GM12878 (cell line): ENCODE results near the gene PDE6C. TPM values are rescaled to one million over a fixed set of nuclear protein-coding genes. Genes with fewer than 3 reads are reported as not detected.

ENCODE experiments used
- ATAC-seq: fragments of 200-7000 bp; cut with Tn5 transposase; 3 replicates; pipeline ENCODE4 v1.9.1; 2020; ENCODE audit warnings: mild to moderate bottlenecking, moderate library complexity
- BruUV-seq: library from RNA; stranded (reverse); fragments of 400-500 nt; replicated peaks from 2 replicates; lab custom pipeline; 2021; lab: Mats Ljungman, UMichigan
- CTCF ChIA-PET: fragments of 300-600 bp; sonication (Branson Sonifier 250); formaldehyde crosslinking; extraction: SDS; loops from one replicate; lab custom pipeline; 2021; ENCODE audit warnings: inconsistent platforms; lab: Yijun Ruan, JAX
- POLR2A ChIA-PET: fragments of 350-600 bp; formaldehyde crosslinking; extraction: SDS; loops from one replicate; lab custom pipeline; 2021; ENCODE audit warnings: inconsistent platforms; lab: Charles Lee
- RAD21 ChIA-PET: fragments of 300-600 bp; sonication (Branson Sonifier 250); formaldehyde crosslinking; loops from one replicate; lab custom pipeline; 2023; ENCODE audit warnings: antibody characterized with exemption; ENCODE audit not compliant: unreplicated experiment; lab: Charles Lee
- SMC1A ChIA-PET: fragments of 300-600 bp; sonication (Branson Sonifier 250); formaldehyde crosslinking; loops from one replicate; lab custom pipeline; 2023; ENCODE audit not compliant: unreplicated experiment, uncharacterized antibody; lab: Charles Lee
- DNase-seq: peaks from one replicate; pipeline ENCODE4 v3.0.0-alpha.2; 2011; ENCODE audit warnings: low read depth, low spot score
- FAIRE-seq: peaks from 3 replicates; lab custom pipeline; 2011; peaks lifted over from hg19 to GRCh38; lab: Jason Lieb, UNC
- H2AFZ ChIP-seq: 2 replicates; pipeline ENCODE4 v1.6.0; 2011; ENCODE audit warnings: low read depth, low read length, control low read depth; ENCODE audit not compliant: control insufficient read depth
- H3K27ac ChIP-seq: 2 replicates; pipeline ENCODE4 v1.5.1; 2011; ENCODE audit warnings: control low read depth; ENCODE audit not compliant: control insufficient read depth, insufficient read depth
- H3K27me3 ChIP-seq, 2 experiments: replicated peaks in 1 of 2; 2 replicates each; pipeline versions ENCODE4 v1.6.0 to v1.6.1; 2011; ENCODE audit warnings: low read length in 1 of 2; ENCODE audit not compliant: control insufficient read depth in 2 of 2, insufficient read depth in 2 of 2
- H3K36me3 ChIP-seq, 2 experiments: 2 replicates each; pipeline ENCODE4 v1.5.1; 2011; ENCODE audit warnings: low read length in 1 of 2; ENCODE audit not compliant: control insufficient read depth in 2 of 2, insufficient read depth in 2 of 2
- H3K4me1 ChIP-seq: 2 replicates; pipeline ENCODE4 v1.6.1; 2011; ENCODE audit warnings: mild to moderate bottlenecking, low read length, moderate library complexity, mixed read lengths; ENCODE audit not compliant: control insufficient read depth, insufficient read depth
- H3K4me2 ChIP-seq: 2 replicates; pipeline ENCODE4 v1.6.0; 2011; ENCODE audit warnings: control low read depth; ENCODE audit not compliant: control insufficient read depth, insufficient read depth
- H3K4me3 ChIP-seq: fragments of 200-600 bp; sonication (generic); 2 replicates; pipeline ENCODE4 v1.5.1; 2016
- H3K79me2 ChIP-seq: 2 replicates; pipeline ENCODE4 v1.6.0; 2011; ENCODE audit warnings: low read length; ENCODE audit not compliant: control insufficient read depth, insufficient read depth
- H3K9ac ChIP-seq: 2 replicates; pipeline ENCODE4 v1.8.0; 2011; ENCODE audit warnings: low read length, control low read depth, mixed read lengths; ENCODE audit not compliant: control insufficient read depth, insufficient read depth
- H3K9me3 ChIP-seq: replicated peaks from 3 replicates; pipeline ENCODE4 v1.5.1; 2011; ENCODE audit warnings: mild to moderate bottlenecking, low read length; ENCODE audit not compliant: control insufficient read depth, insufficient read depth
- H4K20me1 ChIP-seq: 2 replicates; pipeline ENCODE4 v1.6.0; 2011; ENCODE audit not compliant: control insufficient read depth, insufficient read depth
- CBFB ChIP-seq: IDR thresholded peaks from 2 replicates; pipeline ENCODE4 v1.6.1; 2016; ENCODE audit warnings: antibody characterized with exemption, low read depth
- ESRRA ChIP-seq: IDR thresholded peaks from 2 replicates; pipeline ENCODE4 v1.6.1; 2012; ENCODE audit warnings: mild to moderate bottlenecking, low read length, improper control_type of control experiment
- PAX5 ChIP-seq: IDR thresholded peaks from 2 replicates; pipeline ENCODE4 v1.6.1; 2011; ENCODE audit warnings: low read depth, low read length, borderline replicate concordance
- RCOR1 ChIP-seq: conservative IDR thresholded peaks from 2 replicates; pipeline ENCODE4 v1.6.1; 2012; ENCODE audit warnings: low read depth, low read length, improper control_type of control experiment
- SP1 ChIP-seq: IDR thresholded peaks from one replicate; pipeline ENCODE4 v1.6.1; 2011; ENCODE audit warnings: low read depth, low read length
- STAT3 ChIP-seq: IDR thresholded peaks from 2 replicates; pipeline ENCODE4 v1.6.1; 2011; ENCODE audit warnings: low read depth, low read length, improper control_type of control experiment
- SUZ12 ChIP-seq: fragments of 200-600 bp; sonication (generic); IDR thresholded peaks from one replicate; pipeline ENCODE4 v1.6.1; 2018; ENCODE audit warnings: antibody characterized with exemption, mild to moderate bottlenecking; ENCODE audit not compliant: unreplicated experiment
- TBL1XR1 ChIP-seq: IDR thresholded peaks from 2 replicates; pipeline ENCODE4 v1.6.1; 2012; ENCODE audit warnings: low read depth, low read length, improper control_type of control experiment
- TCF3 ChIP-seq: IDR thresholded peaks from 2 replicates; pipeline ENCODE4 v1.6.1; 2012; ENCODE audit warnings: low read depth, mild to moderate bottlenecking, low read length, borderline replicate concordance; ENCODE audit not compliant: insufficient read depth
- ZNF24 ChIP-seq: fragments of 450-650 bp; IDR thresholded peaks from 2 replicates; pipeline ENCODE4 v1.6.1; 2017; ENCODE audit warnings: antibody characterized with exemption, mild to moderate bottlenecking
- WGBS: methylation state at CpG from one replicate; pipeline ENCODE4 v1.1.6; 2016; ENCODE audit warnings: low lambda C conversion rate; ENCODE audit not compliant: insufficient replicate concordance, insufficient coverage; ENCODE audit errors: missing lambda C conversion rate; 5-methylcytosine and 5-hydroxymethylcytosine counted together
- in situ Hi-C: fragments of 300-500 bp; cut with MboI; formaldehyde crosslinking; loops from 9 replicates; pipeline ENCODE4 v1.14.3; 2018; ENCODE audit warnings: mixed read lengths
- intact Hi-C: fragments of 100-400 bp; cut with micrococcal nuclease; formaldehyde crosslinking; loops from one replicate; pipeline ENCODE4 v1.14.2; 2022; ENCODE audit not compliant: unreplicated experiment
- polyA plus RNA-seq, 11 experiments: library from polyadenylated mRNA; depleted of rRNA in 4 of 11; unstranded in 6 of 11; stranded (reverse) in 5 of 11; fragments of >200 nt; fragmentation: Nextera tagmentation in 4 of 11; fragmentation: Illumina TruSeq in 1 of 11; extraction: Ambion mirVana in 4 of 11; extraction: Trizol in 1 of 11; gene quantifications; 1 replicate in 1 of 11; 2 replicates in 10 of 11; pipeline versions ENCODE4 v1.2.1 to v1.2.3, GENCODE V29; 2011 to 2016; ENCODE audit warnings: inconsistent platforms in 2 of 11, missing spikeins in 2 of 11, low read depth in 1 of 11
- total RNA-seq, 4 experiments: library from RNA; depleted of rRNA in 3 of 4; stranded (reverse); fragments of >200 nt in 3 of 4; fragmentation: Illumina TruSeq in 1 of 4; extraction: Trizol in 1 of 4; gene quantifications; 2 replicates each; pipeline versions ENCODE4 v1.2.1 to v1.2.3, GENCODE V29; 2013 to 2021
- TF ChIP-seq, protein P1 (sequence below): fragments of 450-650 bp; formaldehyde crosslinking; IDR thresholded peaks from 2 replicates; pipeline ENCODE4 v1.4.0; 2020; ENCODE audit warnings: mild to moderate bottlenecking, moderate library complexity
- TF ChIP-seq, protein P2 (sequence below): fragments of 150-350 bp; IDR thresholded peaks from 2 replicates; pipeline ENCODE4 v1.6.1; 2016; ENCODE audit warnings: low read depth, low read length
- TF ChIP-seq, protein P3 (sequence below): IDR thresholded peaks from 2 replicates; pipeline ENCODE4 v1.6.1; 2011; ENCODE audit warnings: low read depth, mild to moderate bottlenecking, low read length, moderate library complexity, borderline replicate concordance; ENCODE audit errors: extremely low read depth
- TF ChIP-seq, protein P4 (sequence below): fragments of 450-650 bp; IDR thresholded peaks from 2 replicates; pipeline ENCODE4 v1.6.1; 2017; ENCODE audit warnings: mild to moderate bottlenecking
- TF ChIP-seq, protein P5 (sequence below): IDR thresholded peaks from 2 replicates; pipeline ENCODE4 v1.6.1; 2012; ENCODE audit warnings: low read depth, low read length, improper control_type of control experiment

Gene PDE6C
- total and polyA plus RNA-seq, 10 of the 15 experiments (the other 5 are each of a cell fraction or from before 2014, with no cell fraction given): not detected

DNA sequence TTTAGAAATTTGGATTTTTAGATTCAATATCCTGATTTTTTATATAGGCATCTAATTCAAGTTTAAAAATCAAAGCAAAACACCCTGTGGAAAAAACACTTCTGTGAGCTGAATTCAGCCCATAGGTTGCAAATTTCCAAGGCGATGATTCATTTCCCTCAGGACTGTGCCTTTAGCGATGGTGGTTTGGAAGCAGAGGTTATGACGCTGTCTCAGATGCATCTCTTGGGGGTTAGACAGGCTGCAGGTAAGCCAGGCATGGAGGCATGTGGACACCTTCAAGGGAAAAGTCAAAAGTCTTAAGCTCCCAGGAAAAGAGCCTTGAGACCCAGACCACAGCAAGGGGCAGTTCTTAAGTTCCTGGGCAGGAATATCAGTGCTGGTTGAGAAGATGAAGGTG, 99.6 kb downstream of the PDE6C start:
- intact Hi-C loops: no loop called here
- in situ Hi-C loops: no loop called here
- Histone ChIP-seq H3K27ac (no peak overlapping the region), H3K4me1 (peaks cover 16% of the 10 kb centered on the region; the same call in 1 of the 2 replicates), H2AFZ (no peak overlapping the region), H3K9me3 (no peaks in the 10 kb centered on the region), H3K9ac (no peak overlapping the region), H4K20me1 (no peaks in the 10 kb centered on the region), H3K4me2 (no peak overlapping the region), H3K4me3 (no peak overlapping the region), H3K27me3 (no peaks in the 10 kb centered on the region), H3K36me3 (no peaks in the 10 kb centered on the region), H3K79me2 (no peaks in the 10 kb centered on the region)
- no peak for DNase-seq
- RAD21 ChIA-PET: interaction anchor here (1.5 kb wide), 1 partner anchor 9 kb away, joined by 4 read pairs; the partner anchor contains the start of gene FRA10AC1
- FAIRE-seq: no peak
- ATAC-seq: no peak
- POLR2A ChIA-PET: no interaction called here
- 34% methylated on average over 3 of the region's 3 CpGs for WGBS
- no TSS peak for BruUV-seq
- SMC1A ChIA-PET: interaction anchor here (1.7 kb wide), 1 partner anchor 9 kb away, joined by 6 read pairs; the partner anchor contains the start of gene FRA10AC1
- CTCF ChIA-PET: interaction anchor here (1.1 kb wide), 1 partner anchor 158 kb away, joined by 3 read pairs; no protein-coding TSS in a partner anchor
- TF ChIP-seq ESRRA: no peak
- TF ChIP-seq TCF3: no peak
- TF ChIP-seq, protein P1, sequence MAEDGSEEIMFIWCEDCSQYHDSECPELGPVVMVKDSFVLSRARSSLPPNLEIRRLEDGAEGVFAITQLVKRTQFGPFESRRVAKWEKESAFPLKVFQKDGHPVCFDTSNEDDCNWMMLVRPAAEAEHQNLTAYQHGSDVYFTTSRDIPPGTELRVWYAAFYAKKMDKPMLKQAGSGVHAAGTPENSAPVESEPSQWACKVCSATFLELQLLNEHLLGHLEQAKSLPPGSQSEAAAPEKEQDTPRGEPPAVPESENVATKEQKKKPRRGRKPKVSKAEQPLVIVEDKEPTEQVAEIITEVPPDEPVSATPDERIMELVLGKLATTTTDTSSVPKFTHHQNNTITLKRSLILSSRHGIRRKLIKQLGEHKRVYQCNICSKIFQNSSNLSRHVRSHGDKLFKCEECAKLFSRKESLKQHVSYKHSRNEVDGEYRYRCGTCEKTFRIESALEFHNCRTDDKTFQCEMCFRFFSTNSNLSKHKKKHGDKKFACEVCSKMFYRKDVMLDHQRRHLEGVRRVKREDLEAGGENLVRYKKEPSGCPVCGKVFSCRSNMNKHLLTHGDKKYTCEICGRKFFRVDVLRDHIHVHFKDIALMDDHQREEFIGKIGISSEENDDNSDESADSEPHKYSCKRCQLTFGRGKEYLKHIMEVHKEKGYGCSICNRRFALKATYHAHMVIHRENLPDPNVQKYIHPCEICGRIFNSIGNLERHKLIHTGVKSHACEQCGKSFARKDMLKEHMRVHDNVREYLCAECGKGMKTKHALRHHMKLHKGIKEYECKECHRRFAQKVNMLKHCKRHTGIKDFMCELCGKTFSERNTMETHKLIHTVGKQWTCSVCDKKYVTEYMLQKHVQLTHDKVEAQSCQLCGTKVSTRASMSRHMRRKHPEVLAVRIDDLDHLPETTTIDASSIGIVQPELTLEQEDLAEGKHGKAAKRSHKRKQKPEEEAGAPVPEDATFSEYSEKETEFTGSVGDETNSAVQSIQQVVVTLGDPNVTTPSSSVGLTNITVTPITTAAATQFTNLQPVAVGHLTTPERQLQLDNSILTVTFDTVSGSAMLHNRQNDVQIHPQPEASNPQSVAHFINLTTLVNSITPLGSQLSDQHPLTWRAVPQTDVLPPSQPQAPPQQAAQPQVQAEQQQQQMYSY (CRISPR knock-in tag): no peak
- no peak for TF ChIP-seq STAT3
- no peak for TF ChIP-seq PAX5
- TF ChIP-seq CBFB: no peak
- no peak for TF ChIP-seq RCOR1
- no peak for TF ChIP-seq ZNF24
- no peak for TF ChIP-seq SP1
- TF ChIP-seq, protein P2, sequence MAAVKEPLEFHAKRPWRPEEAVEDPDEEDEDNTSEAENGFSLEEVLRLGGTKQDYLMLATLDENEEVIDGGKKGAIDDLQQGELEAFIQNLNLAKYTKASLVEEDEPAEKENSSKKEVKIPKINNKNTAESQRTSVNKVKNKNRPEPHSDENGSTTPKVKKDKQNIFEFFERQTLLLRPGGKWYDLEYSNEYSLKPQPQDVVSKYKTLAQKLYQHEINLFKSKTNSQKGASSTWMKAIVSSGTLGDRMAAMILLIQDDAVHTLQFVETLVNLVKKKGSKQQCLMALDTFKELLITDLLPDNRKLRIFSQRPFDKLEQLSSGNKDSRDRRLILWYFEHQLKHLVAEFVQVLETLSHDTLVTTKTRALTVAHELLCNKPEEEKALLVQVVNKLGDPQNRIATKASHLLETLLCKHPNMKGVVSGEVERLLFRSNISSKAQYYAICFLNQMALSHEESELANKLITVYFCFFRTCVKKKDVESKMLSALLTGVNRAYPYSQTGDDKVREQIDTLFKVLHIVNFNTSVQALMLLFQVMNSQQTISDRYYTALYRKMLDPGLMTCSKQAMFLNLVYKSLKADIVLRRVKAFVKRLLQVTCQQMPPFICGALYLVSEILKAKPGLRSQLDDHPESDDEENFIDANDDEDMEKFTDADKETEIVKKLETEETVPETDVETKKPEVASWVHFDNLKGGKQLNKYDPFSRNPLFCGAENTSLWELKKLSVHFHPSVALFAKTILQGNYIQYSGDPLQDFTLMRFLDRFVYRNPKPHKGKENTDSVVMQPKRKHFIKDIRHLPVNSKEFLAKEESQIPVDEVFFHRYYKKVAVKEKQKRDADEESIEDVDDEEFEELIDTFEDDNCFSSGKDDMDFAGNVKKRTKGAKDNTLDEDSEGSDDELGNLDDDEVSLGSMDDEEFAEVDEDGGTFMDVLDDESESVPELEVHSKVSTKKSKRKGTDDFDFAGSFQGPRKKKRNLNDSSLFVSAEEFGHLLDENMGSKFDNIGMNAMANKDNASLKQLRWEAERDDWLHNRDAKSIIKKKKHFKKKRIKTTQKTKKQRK: no peak
- TF ChIP-seq SUZ12: no peak
- no peak for TF ChIP-seq TBL1XR1
- TF ChIP-seq, protein P3, sequence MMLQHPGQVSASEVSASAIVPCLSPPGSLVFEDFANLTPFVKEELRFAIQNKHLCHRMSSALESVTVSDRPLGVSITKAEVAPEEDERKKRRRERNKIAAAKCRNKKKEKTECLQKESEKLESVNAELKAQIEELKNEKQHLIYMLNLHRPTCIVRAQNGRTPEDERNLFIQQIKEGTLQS: no peak
- TF ChIP-seq, protein P4, sequence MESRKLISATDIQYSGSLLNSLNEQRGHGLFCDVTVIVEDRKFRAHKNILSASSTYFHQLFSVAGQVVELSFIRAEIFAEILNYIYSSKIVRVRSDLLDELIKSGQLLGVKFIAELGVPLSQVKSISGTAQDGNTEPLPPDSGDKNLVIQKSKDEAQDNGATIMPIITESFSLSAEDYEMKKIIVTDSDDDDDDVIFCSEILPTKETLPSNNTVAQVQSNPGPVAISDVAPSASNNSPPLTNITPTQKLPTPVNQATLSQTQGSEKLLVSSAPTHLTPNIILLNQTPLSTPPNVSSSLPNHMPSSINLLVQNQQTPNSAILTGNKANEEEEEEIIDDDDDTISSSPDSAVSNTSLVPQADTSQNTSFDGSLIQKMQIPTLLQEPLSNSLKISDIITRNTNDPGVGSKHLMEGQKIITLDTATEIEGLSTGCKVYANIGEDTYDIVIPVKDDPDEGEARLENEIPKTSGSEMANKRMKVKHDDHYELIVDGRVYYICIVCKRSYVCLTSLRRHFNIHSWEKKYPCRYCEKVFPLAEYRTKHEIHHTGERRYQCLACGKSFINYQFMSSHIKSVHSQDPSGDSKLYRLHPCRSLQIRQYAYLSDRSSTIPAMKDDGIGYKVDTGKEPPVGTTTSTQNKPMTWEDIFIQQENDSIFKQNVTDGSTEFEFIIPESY: no peak
- TF ChIP-seq, protein P5, sequence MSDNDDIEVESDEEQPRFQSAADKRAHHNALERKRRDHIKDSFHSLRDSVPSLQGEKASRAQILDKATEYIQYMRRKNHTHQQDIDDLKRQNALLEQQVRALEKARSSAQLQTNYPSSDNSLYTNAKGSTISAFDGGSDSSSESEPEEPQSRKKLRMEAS: no peak
